Measurements from ENCODE around the gene TEK. TPM values are rescaled to one million over a fixed set of nuclear protein-coding genes. Genes with fewer than 3 reads are reported as not detected.
"Not testable (repeated sequence)": the region's sequence is repeated elsewhere in the genome, so short reads cannot be mapped to it uniquely, and the experiment has no call there.

TEK gene
- 1.7 and 2.3 TPM in 2 replicates for total RNA-seq (2014; rRNA removed; shearing (Covaris generic))

DNA sequence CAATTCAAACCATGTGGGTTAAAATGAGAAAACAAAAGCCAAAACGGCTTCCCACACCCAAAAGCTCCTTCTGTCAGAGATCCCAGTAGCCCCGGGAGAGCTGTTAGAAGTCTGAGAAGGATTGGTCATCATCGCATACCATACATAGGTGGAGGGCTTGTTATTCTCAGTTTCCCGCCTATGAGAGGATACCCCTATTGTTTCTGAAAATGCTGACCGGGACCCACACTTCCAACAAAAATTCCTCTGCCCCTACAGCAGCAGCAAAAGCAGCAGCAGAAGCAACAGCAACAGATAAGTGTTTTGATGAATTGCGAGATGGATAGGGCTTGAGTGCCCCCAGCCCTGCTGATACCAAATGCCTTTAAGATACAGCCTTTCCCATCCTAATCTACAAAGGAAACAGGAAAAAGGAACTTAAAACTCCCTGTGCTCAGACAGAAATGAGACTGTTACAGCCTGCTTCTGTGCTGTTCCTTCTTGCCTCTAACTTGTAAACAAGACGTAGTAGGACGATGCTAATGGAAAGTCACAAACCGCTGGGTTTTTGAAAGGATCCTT lies at the start of gene TEK:
TEK (plus strand) TSS at position 245 of the 561 bp plus-strand sequence. CDS start 366 bp downstream, outside the sequence.
- Histone ChIP-seq H3K4me1 (no peaks in the 10 kb centered on the region), H3K4me3 (peak within 1 kb of the TSS; percentile 36), H3K27ac (no peak within 1 kb of the TSS; the same call in 1 of the 2 replicates), H3K27me3 (no peaks in the 10 kb centered on the region), H3K36me3 (no peaks in the 10 kb centered on the region), H3K9me3 (replicated peaks) (no peaks in the 10 kb centered on the region)
- no peak for DNase-seq

DNA sequence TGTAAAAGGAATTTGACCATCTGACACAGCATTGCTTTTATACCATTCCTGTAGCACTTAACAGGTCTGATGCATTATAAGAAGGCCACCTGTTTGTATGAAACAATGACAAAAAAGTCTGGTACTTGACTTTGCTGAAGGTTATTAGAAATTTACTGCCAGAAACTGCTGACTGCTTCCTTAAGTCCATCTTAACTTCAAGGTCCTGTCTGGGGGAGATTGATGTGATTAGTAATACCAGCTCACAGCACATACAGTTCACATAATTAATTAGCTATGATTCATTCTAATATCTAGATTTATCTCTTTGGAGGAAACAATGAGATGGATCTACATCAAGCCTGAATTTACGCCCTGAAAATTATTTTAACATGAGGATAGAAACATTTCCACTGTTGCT lies 49.6 kb upstream of the TEK start:
- no peaks in the 10 kb centered on the region for H3K36me3 ChIP-seq
- no peaks in the 10 kb centered on the region for H3K27me3 ChIP-seq
- no peak overlapping the region for H3K27ac ChIP-seq
- H3K4me1 ChIP-seq, result no peaks in the 10 kb centered on the region
- H3K9me3 ChIP-seq (replicated peaks), result no peaks in the 10 kb centered on the region
- DNase-seq, result no peak
- no peak overlapping the region for H3K4me3 ChIP-seq

DNA sequence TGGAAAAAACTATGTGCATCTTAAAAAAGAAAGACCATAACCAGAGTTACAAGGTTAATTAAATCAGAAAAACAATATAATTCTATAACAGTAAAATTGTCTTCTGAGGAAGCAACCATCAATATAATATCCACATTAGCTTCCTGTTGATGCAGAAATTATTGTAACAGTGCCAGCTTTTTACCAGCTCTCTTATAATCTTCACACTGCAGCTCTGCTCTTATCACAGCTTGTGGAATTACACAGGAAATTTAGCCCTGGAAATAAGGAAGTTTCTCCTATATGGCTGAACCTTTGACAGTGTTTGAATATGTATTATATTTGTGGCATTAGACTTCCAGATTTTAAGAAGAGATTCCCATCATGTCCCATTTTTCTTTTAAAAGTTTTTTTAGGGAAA lies 49.1 kb upstream of the TEK start:
- H3K9me3 ChIP-seq (replicated peaks), result no peaks in the 10 kb centered on the region
- H3K4me1 ChIP-seq, result no peaks in the 10 kb centered on the region
- no peak for DNase-seq
- no peak overlapping the region for H3K27ac ChIP-seq
- no peaks in the 10 kb centered on the region for H3K27me3 ChIP-seq
- H3K4me3 ChIP-seq, result no peak overlapping the region
- H3K36me3 ChIP-seq, result no peaks in the 10 kb centered on the region

DNA sequence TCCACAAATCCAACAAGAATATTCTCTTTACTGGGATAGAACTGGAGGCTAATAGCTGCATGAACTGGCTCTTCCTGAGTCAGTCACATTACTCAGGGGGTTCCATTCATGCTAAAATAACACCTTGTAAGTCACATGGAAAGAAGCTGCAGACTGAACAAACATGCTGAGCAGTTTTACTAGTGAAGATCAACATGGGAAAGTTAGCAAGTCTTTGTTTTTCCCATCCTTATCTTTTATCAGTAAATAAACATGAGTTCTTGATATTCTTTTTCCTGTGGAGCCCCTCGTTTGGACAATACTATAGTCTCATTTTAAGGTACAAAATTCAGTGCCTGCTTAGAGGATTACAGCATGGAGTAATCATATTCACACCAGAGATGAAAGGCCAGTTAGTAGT lies 43.7 kb upstream of the TEK start:
- Histone ChIP-seq H3K4me3 (no peak overlapping the region), H3K9me3 (replicated peaks) (no peaks in the 10 kb centered on the region), H3K27ac (no peak overlapping the region), H3K27me3 (no peaks in the 10 kb centered on the region), H3K36me3 (no peaks in the 10 kb centered on the region), H3K4me1 (no peaks in the 10 kb centered on the region)
- no peak for DNase-seq

DNA sequence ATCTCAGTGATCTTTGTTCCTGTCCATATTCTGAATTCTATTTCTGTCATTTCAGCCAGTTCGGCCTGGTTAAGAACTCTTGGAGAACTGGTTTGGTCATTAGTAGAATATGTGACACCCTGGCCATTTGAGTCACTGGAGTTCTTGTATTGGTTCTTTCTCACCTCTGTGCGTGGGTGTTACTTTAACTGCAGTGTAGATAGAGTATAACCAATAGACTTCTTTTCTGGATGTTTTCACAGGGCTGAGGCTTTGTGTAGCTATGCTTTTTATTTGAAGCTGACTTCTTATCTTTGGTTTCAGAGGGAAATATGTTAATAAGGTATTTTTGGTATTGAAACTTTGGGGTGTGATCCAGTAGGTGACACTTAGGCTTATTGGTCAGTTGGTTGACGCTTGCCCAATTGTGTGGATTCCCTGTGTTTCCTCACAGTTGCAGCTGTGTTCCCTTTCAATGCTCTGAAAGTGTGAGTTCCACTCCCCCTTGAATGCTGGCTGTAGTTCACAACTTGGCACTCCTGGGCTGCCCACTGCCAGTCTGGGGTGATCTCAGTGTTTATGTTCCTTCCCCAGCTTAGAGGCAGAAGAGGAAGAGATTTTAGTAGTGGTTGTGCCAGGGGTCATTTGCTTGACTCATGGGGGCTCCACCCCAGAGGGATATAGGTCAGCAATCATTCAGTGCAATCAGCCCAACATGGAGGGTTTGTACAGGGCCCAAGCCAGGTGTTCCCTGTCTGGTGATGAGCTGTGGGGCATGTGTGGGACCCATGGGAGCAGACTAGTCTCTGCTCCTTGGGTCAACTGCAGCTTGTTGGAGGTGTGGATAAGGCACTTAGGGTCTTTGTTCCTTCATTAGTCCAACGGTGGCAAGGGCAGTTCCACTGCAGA lies 34.9 kb upstream of the TEK start:
- no peak overlapping the region for H3K4me3 ChIP-seq
- H3K4me1 ChIP-seq, result no peaks in the 10 kb centered on the region
- no peaks in the 10 kb centered on the region for H3K9me3 ChIP-seq (replicated peaks)
- no peaks in the 10 kb centered on the region for H3K36me3 ChIP-seq
- no peak for DNase-seq
- H3K27me3 ChIP-seq, result no peaks in the 10 kb centered on the region
- no peak overlapping the region for H3K27ac ChIP-seq

DNA sequence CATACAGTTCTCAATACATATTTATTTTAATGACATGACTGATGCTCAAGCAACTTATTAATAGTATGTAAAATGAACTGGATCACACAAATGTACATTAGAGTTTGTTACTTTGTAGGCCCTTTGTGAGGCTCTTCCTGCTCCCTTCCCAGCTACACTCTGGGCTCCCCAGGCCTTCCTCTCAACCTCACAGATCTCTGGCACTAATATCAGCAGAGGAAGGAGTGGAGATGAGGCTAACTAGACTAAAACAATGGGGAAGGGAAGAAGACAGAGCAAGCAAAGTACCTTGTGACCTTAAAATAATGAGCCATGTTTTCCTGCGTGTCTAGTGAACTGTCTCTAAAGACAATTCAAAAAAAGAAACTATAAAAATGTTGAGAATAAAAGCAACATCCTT lies 30.3 kb upstream of the TEK start:
- Histone ChIP-seq H3K4me1 (no peaks in the 10 kb centered on the region), H3K27ac (no peak overlapping the region), H3K36me3 (no peaks in the 10 kb centered on the region), H3K27me3 (no peaks in the 10 kb centered on the region), H3K4me3 (no peak overlapping the region), H3K9me3 (replicated peaks) (no peaks in the 10 kb centered on the region)
- DNase-seq, result no peak

DNA sequence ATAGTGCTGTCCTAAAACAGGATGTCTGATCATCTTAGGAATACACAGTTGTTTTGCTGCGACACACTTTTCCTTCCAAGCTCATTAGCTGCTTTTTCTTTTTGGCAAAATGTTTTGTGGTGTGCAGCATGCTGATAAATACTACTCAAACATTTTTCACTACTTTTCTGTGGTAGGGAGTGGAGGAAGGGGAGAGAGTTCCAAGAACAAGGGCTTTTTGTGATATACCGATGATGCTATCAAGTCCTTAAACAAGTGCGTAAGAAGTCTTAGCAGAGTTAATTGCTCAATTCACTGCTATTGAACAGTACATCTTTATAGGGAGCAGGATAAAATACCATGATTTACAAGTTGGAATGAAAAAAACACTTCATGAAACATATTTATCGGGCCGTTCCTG lies 23.6 kb upstream of the TEK start:
- no peak overlapping the region for H3K4me3 ChIP-seq
- no peaks in the 10 kb centered on the region for H3K9me3 ChIP-seq (replicated peaks)
- H3K36me3 ChIP-seq, result no peaks in the 10 kb centered on the region
- no peak for DNase-seq
- H3K27me3 ChIP-seq, result no peaks in the 10 kb centered on the region
- H3K4me1 ChIP-seq, result no peaks in the 10 kb centered on the region
- no peak overlapping the region for H3K27ac ChIP-seq

DNA sequence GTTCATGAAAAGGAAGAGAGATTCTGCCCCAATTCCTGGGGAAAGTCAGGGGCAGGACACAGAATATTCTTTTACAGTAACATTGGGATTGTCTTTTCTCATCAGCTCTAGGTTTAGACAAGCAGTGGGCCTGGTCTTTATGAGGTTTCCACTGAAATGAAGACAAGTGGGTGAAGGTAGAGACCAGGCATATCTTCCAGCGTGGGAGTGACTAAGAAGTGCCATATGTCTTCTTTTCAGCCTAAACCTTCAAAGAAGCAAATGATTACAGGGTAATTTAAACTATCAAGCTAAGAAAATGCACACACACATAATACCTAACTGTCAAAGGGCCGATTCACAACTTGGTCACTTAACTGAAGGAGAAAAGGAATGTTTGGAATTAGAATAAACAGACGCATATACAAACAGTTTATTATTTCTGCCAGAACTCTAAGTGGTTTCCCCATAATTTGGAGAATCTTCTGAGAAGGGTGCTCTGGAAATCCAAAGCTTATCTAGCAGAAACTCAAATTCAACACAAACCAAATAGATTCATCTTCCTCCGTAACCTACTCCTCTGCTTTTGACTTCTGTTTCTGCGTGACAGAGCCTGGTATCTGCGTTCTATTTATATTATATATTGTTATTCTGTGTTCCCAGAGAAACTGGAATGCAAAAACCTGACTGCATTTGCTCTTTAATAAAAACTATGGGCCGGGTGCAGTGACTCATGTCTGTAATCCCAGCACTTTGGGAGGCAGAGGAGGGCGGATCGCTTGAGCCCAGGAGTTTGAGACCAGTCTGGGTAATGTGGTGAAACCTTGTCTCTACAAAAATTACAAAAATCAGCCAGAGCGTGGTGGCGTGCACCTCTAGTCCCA lies 22.0 kb upstream of the TEK start:
- H3K4me3 ChIP-seq, result no peak overlapping the region
- H3K36me3 ChIP-seq, result no peaks in the 10 kb centered on the region
- no peak overlapping the region for H3K27ac ChIP-seq
- no peaks in the 10 kb centered on the region for H3K4me1 ChIP-seq
- no peaks in the 10 kb centered on the region for H3K9me3 ChIP-seq (replicated peaks)
- no peak for DNase-seq
- no peaks in the 10 kb centered on the region for H3K27me3 ChIP-seq

DNA sequence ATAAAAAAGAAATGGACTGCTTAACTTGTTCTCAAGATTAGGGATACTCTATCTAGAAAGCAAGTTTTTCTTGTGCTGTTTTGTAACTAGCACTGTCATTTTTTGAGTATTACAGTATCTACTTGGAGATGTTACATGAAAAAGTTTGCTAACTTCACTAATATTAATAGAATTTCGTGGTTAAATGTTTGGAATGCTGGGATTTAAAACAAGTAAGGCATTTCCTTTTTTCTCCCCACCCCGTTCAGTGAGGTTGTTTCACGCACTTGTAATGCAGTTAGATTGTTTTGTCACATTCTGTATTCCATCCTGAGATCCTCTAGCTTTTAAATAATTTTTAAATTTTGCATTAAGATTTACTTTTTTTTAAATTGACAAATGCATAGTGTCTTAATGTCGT lies 20.0 kb upstream of the TEK start:
- no peaks in the 10 kb centered on the region for H3K9me3 ChIP-seq (replicated peaks)
- no peak overlapping the region for H3K4me3 ChIP-seq
- no peak overlapping the region for H3K27ac ChIP-seq
- H3K4me1 ChIP-seq, result no peaks in the 10 kb centered on the region
- DNase-seq, result no peak
- no peaks in the 10 kb centered on the region for H3K27me3 ChIP-seq
- H3K36me3 ChIP-seq, result no peaks in the 10 kb centered on the region

DNA sequence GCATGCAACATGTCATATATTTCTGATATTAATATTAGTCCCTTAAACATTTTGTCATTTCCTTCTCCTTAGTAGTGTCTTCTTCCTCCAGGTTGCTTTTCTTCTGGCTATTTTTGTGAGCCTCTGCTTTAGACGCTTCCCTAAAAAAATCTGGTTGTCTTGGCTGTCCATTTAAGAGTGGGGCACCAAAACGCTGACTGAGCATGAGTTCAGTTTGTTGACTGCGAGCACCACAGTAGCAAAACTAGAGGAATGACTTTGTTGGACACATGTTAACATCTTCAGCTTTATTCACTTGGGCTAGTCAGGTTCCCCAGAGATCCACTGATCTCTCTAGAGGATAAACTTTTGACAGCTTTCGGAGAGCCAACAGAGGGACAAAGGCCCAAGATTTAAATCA lies 19.3 kb upstream of the TEK start:
- Histone ChIP-seq H3K4me1 (no peaks in the 10 kb centered on the region), H3K4me3 (no peak overlapping the region), H3K36me3 (no peaks in the 10 kb centered on the region), H3K27ac (no peak overlapping the region), H3K27me3 (no peaks in the 10 kb centered on the region), H3K9me3 (replicated peaks) (no peaks in the 10 kb centered on the region)
- no peak for DNase-seq

DNA sequence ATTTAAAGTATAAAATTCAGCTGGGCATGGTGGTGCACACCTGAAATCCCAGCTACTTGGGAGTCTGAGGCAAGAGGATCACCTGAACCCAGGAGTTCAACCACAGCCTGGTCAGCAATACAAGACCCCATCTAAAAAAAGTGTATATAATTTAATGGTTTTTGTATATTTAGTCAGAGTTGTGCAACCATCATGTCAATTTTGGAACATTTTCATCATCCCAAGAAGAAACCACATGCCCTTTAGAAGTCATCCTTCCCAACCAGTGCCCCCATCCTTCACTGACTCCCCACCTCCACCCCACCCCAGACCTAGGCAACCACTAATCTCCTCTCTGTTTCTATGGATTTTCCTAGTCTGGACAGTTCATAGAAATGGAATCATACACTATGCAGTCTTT lies 18.8 kb upstream of the TEK start:
- no peak for DNase-seq
- H3K27me3 ChIP-seq, result no peaks in the 10 kb centered on the region
- H3K36me3 ChIP-seq, result no peaks in the 10 kb centered on the region
- no peak overlapping the region for H3K27ac ChIP-seq
- no peaks in the 10 kb centered on the region for H3K9me3 ChIP-seq (replicated peaks)
- H3K4me3 ChIP-seq, result no peak overlapping the region
- H3K4me1 ChIP-seq, result no peaks in the 10 kb centered on the region

DNA sequence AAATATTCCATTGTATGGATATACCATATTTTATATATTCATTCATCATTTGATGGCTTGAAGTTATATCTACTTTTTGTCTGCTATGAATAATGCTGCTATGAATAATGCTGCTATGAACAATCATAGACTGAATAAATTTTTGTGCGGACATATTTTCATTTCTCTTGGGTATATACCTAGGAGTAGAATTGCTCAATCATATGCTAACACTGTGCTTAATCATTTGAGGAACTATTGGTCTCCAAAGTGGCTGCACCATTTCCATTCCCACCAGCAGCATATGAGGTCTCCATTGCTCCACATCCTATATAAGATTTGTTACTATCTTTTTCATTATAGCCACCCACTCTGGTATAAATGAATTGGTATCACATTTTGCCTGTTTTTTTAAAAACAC lies 18.3 kb upstream of the TEK start:
- no peak overlapping the region for H3K4me3 ChIP-seq
- H3K9me3 ChIP-seq (replicated peaks), result no peaks in the 10 kb centered on the region
- no peaks in the 10 kb centered on the region for H3K4me1 ChIP-seq
- H3K36me3 ChIP-seq, result no peaks in the 10 kb centered on the region
- no peak overlapping the region for H3K27ac ChIP-seq
- no peaks in the 10 kb centered on the region for H3K27me3 ChIP-seq
- no peak for DNase-seq

DNA sequence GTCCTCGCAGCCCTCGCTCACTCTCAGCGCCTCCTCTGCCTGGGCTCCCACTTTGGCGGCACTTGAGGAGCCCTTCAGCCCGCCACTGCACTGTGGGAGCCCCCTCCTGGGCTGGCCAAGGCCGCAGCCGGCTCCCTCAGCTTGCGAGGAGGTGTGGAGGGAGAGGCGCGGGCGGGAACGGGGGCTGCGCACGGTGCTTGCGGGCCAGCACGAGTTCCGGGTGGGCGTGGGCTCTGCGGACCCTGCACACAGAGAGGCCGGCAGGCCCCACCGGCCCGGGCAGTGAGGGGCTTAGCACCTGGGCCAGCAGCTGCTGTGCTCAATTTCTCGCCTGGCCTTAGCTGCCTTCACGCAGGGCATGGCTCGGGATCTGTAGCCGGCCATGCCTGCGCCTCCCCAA lies 16.5 kb upstream of the TEK start:
- H3K36me3 ChIP-seq; H3K27ac ChIP-seq; H3K27me3 ChIP-seq; H3K4me1 ChIP-seq; H3K9me3 ChIP-seq (replicated peaks); H3K4me3 ChIP-seq; DNase-seq: not testable (repeated sequence)

DNA sequence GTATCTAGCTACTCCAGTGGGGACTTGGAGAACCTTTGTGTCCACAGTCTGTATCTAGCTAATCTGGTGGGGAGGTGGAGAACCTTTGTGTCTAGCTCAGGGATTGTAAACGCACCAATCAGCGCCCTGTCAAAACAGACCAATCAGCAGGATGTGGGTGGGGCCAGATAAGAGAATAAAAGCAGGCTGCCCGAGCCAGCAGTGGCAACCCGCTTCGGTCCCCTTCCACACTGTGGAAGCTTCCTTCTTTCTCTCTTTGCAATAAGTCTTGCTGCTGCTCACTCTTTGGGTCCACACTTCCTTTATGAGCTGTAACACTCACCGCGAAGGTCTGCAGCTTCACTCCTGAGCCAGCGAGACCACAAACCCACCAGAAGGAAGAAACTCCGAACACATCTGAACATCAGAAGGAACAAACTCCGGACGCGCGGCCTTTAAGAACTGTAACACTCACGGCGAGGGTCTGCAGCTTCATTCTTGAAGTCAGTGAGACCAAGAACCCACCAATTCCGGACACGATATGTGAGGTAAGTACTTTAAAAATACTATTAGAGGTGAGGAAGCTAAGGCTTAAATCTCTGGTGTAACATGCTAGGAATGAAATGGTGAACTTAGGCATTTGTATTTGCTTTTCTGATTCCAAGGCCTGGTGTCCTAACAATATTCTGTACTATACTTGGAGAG lies 15.5 kb upstream of the TEK start:
- H3K4me1 ChIP-seq; H3K27me3 ChIP-seq; H3K4me3 ChIP-seq; DNase-seq; H3K27ac ChIP-seq; H3K9me3 ChIP-seq (replicated peaks); H3K36me3 ChIP-seq: not testable (repeated sequence)

Data from SJCRH30 (cell line).